ENCODE results near the gene SLC9A1. TPM values are rescaled to one million over a fixed set of nuclear protein-coding genes. Genes with fewer than 3 reads are reported as not detected.
A peak's percentile ranks its signal among the peaks of the same experiment; 100 is the strongest.

Gene SLC9A1
- total RNA-seq, 4 donors from 2014 or later = 10.9 to 19.4 (median 13.2) TPM

DNA sequence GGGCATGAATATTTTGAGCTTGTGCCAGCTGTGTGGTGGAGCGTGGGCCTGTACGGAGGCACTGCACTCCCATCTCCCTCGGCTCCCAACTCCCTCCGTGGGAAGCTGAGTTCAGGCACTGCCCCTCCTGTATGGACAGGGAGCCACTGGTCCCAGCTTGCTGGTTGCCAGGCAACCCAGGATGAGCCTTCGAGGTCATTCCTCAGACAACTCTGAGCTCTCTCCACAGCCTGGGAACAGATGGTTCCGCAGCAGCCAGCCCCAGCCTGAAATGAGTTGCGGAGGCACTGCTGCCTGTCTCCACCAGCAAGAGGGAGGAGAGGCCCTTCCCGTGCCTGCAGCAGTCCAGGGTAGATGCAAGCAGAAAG is 83.9 kb downstream of the SLC9A1 start:
- intact Hi-C loops (cut with DNase I; ENCODE audit: low total_unique reads) = no loop called here
- TF ChIP-seq CTCF (IDR thresholded peaks at IDR 0.05) (no peak), POLR2A (IDR thresholded peaks at IDR 0.05) (no peak)
- peak in 1 of 2 donors; percentile 33 for DNase-seq (ENCODE audit: low spot score in 2 of 2)
- no peak overlapping the region for H3K4me3 ChIP-seq (ENCODE audit: low read depth, poor library complexity, severe bottlenecking)
- 18 to 48% methylated on average over 6 to 8 of the region's 8 CpGs for WGBS, 2 donors

GRCh38 chr1:27070390-27071048 is 84.4 kb downstream of the SLC9A1 start:
- H3K4me3 ChIP-seq (ENCODE audit: low read depth, poor library complexity, severe bottlenecking) = no peak overlapping the region
- TF ChIP-seq CTCF (IDR thresholded peaks at IDR 0.05) (no peak), POLR2A (IDR thresholded peaks at IDR 0.05) (no peak)
- 39 to 50% methylated on average over 10 to 12 of the region's 12 CpGs for WGBS, 2 donors
- intact Hi-C loops (cut with DNase I; ENCODE audit: low total_unique reads) = no loop called here
- peak in 1 of 2 donors; percentile 40 for DNase-seq (ENCODE audit: low spot score in 2 of 2)

DNA sequence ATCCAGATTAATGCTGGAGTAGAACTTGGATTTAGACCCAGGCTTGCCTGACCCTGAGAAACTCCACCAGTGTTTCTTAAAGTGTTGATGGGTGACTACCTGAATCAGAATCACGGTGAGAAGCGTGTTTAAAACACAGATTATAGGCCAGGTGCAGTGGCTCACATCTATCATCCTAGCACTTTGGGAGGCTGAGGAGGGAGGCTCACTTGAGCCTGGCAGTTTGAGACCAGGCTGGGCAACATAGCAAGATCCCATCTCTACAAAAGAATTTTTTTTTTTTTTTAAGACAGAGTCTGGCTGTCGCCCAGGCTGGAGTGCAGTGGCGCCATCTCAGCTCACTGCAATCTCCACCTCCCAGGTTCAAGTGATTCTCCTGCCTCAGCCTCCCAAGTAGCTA is 86.0 kb downstream of the SLC9A1 start:
- no peak for DNase-seq (ENCODE audit: low spot score in 2 of 2)
- intact Hi-C loops (cut with DNase I; ENCODE audit: low total_unique reads) = no loop called here
- no peak overlapping the region for H3K4me3 ChIP-seq (ENCODE audit: low read depth, poor library complexity, severe bottlenecking)
- 85 to 96% methylated on average over 4 of the region's 4 CpGs for WGBS, 2 donors
- TF ChIP-seq CTCF (IDR thresholded peaks at IDR 0.05) (no peak), POLR2A (IDR thresholded peaks at IDR 0.05) (no peak)

GRCh38 chr1:27065999-27066630 is 88.8 kb downstream of the SLC9A1 start:
- no peak for DNase-seq (ENCODE audit: low spot score in 2 of 2)
- intact Hi-C loops (cut with DNase I; ENCODE audit: low total_unique reads) = no loop called here
- 84 to 93% methylated on average over 5 of the region's 5 CpGs for WGBS, 2 donors

DNA sequence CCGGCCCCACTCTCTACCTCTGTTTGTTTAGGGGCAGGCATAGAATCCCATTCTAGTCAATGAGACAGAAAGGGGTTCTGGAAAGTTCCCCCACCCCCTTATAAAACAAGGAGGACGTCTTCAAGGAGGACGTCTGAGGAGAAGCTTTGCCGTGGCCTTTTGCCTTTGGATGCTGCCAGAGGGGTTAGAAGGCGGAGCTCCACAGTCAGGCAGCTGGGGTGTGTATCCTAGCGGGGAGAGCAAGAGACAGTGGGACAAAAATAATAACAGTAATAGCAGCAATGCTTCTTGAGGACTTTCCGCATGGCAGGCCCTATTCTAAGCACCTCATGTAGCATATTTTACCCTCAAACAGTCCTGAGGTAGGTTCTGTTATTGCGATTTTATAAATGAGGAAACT is 94.0 kb downstream of the SLC9A1 start:
- WGBS, 2 donors = 82 to 89% methylated on average over 8 of the region's 8 CpGs
- intact Hi-C loops (cut with DNase I; ENCODE audit: low total_unique reads) = no loop called here
- DNase-seq (ENCODE audit: low spot score in 2 of 2) = no peak
- no peak overlapping the region for H3K4me3 ChIP-seq (ENCODE audit: low read depth, poor library complexity, severe bottlenecking)
- TF ChIP-seq POLR2A (IDR thresholded peaks at IDR 0.05) = no peak
- no peak for TF ChIP-seq CTCF (IDR thresholded peaks at IDR 0.05)

More at GRCh38 chr1:27065999-27066630, 88.8 kb downstream of the SLC9A1 start:
- no peak overlapping the region for H3K4me3 ChIP-seq (ENCODE audit: low read depth, poor library complexity, severe bottlenecking)
- no peak for TF ChIP-seq CTCF (IDR thresholded peaks at IDR 0.05)
- TF ChIP-seq POLR2A (IDR thresholded peaks at IDR 0.05) = no peak

Data from lower leg skin (tissue), 4 donors.